Keratinocyte (primary cell): ENCODE measurements around the gene NUAK1. TPM values are rescaled to one million over a fixed set of nuclear protein-coding genes. Genes with fewer than 3 reads are reported as not detected.

ENCODE experiments used
- DNase-seq: peaks from one replicate; pipeline ENCODE4 v3.0.0-alpha.2; 2011; ENCODE audit warnings: low read depth, missing footprints, low spot score
- FAIRE-seq: peaks from 2 replicates; lab custom pipeline; 2011; peaks lifted over from hg19 to GRCh38; lab: Jason Lieb, UNC
- H2AFZ ChIP-seq: 2 replicates; pipeline ENCODE4 v1.6.0; 2012; ENCODE audit warnings: low read length, control low read depth, inconsistent platforms; ENCODE audit not compliant: control insufficient read depth
- H3K27ac ChIP-seq: 2 replicates; pipeline ENCODE4 v1.5.1; 2011; ENCODE audit warnings: low read length; ENCODE audit not compliant: control insufficient read depth, insufficient read depth
- H3K27me3 ChIP-seq: 3 replicates; pipeline ENCODE4 v1.6.0; 2011; ENCODE audit warnings: low read length; ENCODE audit not compliant: control insufficient read depth, insufficient read depth; ENCODE audit errors: extremely low read depth
- H3K36me3 ChIP-seq, 2 experiments: 2 replicates in 1 of 2; 3 replicates in 1 of 2; pipeline ENCODE4 v1.5.1; 2011; ENCODE audit warnings: low read length in 2 of 2, mild to moderate bottlenecking in 1 of 2; ENCODE audit not compliant: control insufficient read depth in 2 of 2, insufficient read depth in 2 of 2; ENCODE audit errors: extremely low read depth in 1 of 2
- H3K4me1 ChIP-seq: 3 replicates; pipeline ENCODE4 v1.5.1; 2011; ENCODE audit warnings: low read length; ENCODE audit not compliant: control insufficient read depth, insufficient read depth; ENCODE audit errors: extremely low read depth
- H3K4me2 ChIP-seq: 3 replicates; pipeline ENCODE4 v1.6.0; 2011; ENCODE audit warnings: low read depth, low read length; ENCODE audit not compliant: control insufficient read depth, insufficient read depth; ENCODE audit errors: extremely low read depth
- H3K4me3 ChIP-seq, 3 experiments: fragments of 200-600 bp in 1 of 3; sonication (generic) in 1 of 3; 2 replicates in 2 of 3; 3 replicates in 1 of 3; pipeline ENCODE4 v1.5.1; 2011 to 2016; ENCODE audit warnings: low read length in 3 of 3, mild to moderate bottlenecking in 3 of 3, control low read depth in 2 of 3, inconsistent platforms in 1 of 3, low read depth in 1 of 3, mixed read lengths in 1 of 3, mixed run types in 1 of 3, moderate library complexity in 1 of 3; ENCODE audit not compliant: control insufficient read depth in 2 of 3, insufficient read depth in 2 of 3; ENCODE audit errors: extremely low read depth in 1 of 3
- H3K79me2 ChIP-seq: 2 replicates; pipeline ENCODE4 v1.6.0; 2012; ENCODE audit warnings: low read length; ENCODE audit not compliant: control insufficient read depth, insufficient read depth
- H3K9ac ChIP-seq: 3 replicates; pipeline ENCODE4 v1.6.0; 2011; ENCODE audit warnings: low read length; ENCODE audit not compliant: control insufficient read depth, insufficient read depth; ENCODE audit errors: extremely low read depth
- H3K9me1 ChIP-seq: 3 replicates; pipeline ENCODE4 v1.6.0; 2011; ENCODE audit warnings: low read length; ENCODE audit not compliant: control insufficient read depth, insufficient read depth; ENCODE audit errors: extremely low read depth
- H3K9me3 ChIP-seq: 2 replicates; pipeline ENCODE4 v1.5.1; 2012; ENCODE audit warnings: low read depth, low read length; ENCODE audit not compliant: control insufficient read depth
- H4K20me1 ChIP-seq: 3 replicates; pipeline ENCODE4 v1.6.0; 2011; ENCODE audit warnings: low read length; ENCODE audit not compliant: control insufficient read depth, insufficient read depth; ENCODE audit errors: extremely low read depth
- CTCF ChIP-seq, 3 experiments: IDR thresholded peaks in 1 of 3; conservative IDR thresholded peaks in 1 of 3; optimal IDR thresholded peaks in 1 of 3; 2 replicates in 2 of 3; 3 replicates in 1 of 3; pipeline versions ENCODE3 to v1.5.1; 2011; ENCODE audit warnings: low read length in 3 of 3, mild to moderate bottlenecking in 3 of 3, moderate library complexity in 2 of 3, control low read depth in 1 of 3, inconsistent platforms in 1 of 3; ENCODE audit not compliant: insufficient read depth in 2 of 3; ENCODE audit errors: extremely low read depth in 1 of 3
- EZH2 ChIP-seq: IDR thresholded peaks from one replicate; pipeline ENCODE4 v1.6.1; 2012; ENCODE audit warnings: inconsistent platforms, mild to moderate bottlenecking, low read length, moderate library complexity
- dilution Hi-C: fragments of 300-500 bp; cut with MboI; formaldehyde crosslinking; loops from one replicate; pipeline ENCODE4 v1.7.0; 2020; ENCODE audit warnings: low sequenced_read_pairs; ENCODE audit not compliant: extremely low pct_ligation_motif_present
- polyA plus RNA-seq, 5 experiments: library from polyadenylated mRNA; depleted of rRNA in 3 of 5; stranded (reverse) in 3 of 5; stranded (forward) in 1 of 5; unstranded in 1 of 5; fragments of >200 nt; gene quantifications; 1 replicate in 1 of 5; 2 replicates in 3 of 5; 3 replicates in 1 of 5; pipeline versions ENCODE4 v1.2.1 to v1.2.3, GENCODE V29; 2011 to 2012; ENCODE audit warnings: missing spikeins in 2 of 5, low read depth in 1 of 5, low replicate concordance in 1 of 5

Gene NUAK1
- polyA plus RNA-seq, 1 donor (not counting 4 experiments of a cell fraction or from before 2014, with no cell fraction given): 12.3 TPM

- no peaks in the 10 kb centered on the region for H3K27me3 ChIP-seq
- no peak overlapping the region for H3K9ac ChIP-seq
- dilution Hi-C loops: no loop called here
- H3K4me3 ChIP-seq: no peak overlapping the region
- H2AFZ ChIP-seq: no peak overlapping the region
- no peak overlapping the region for H3K4me2 ChIP-seq
- peaks cover 2 to 3% of the 10 kb centered on the region in 2 experiments for H3K36me3 ChIP-seq
- no peak overlapping the region for H3K27ac ChIP-seq
- no peaks in the 10 kb centered on the region for H3K9me1 ChIP-seq
- H4K20me1 ChIP-seq: no peaks in the 10 kb centered on the region
- no peaks in the 10 kb centered on the region for H3K9me3 ChIP-seq
- FAIRE-seq (no peak), DNase-seq (no peak)
- no peaks in the 10 kb centered on the region for H3K79me2 ChIP-seq
- TF ChIP-seq CTCF (optimal IDR thresholded peaks at IDR 0.05 in 1 of 3, IDR thresholded peaks at IDR 0.05 in 1 of 3, conservative IDR thresholded peaks at IDR 0.05 in 1 of 3; ENCODE audit: extremely low read depth in 1 of 3, insufficient read depth in 2 of 3, low read length in 3 of 3): no peak
- peaks cover 7% of the 10 kb centered on the region for H3K4me1 ChIP-seq
Measured at GRCh38 chr12:106073179-106073578, 65.6 kb downstream of the NUAK1 start.

GRCh38 chr12:106072751-106073150 is 66.0 kb downstream of the NUAK1 start:
- Histone ChIP-seq H3K4me3 (no peak overlapping the region), H3K36me3 (peaks cover 3 to 6% of the 10 kb centered on the region in 2 experiments), H3K27ac (no peak overlapping the region), H3K4me2 (no peak overlapping the region), H3K4me1 (peaks cover 7% of the 10 kb centered on the region), H3K9ac (no peak overlapping the region), H3K27me3 (no peaks in the 10 kb centered on the region), H3K79me2 (no peaks in the 10 kb centered on the region), H2AFZ (no peak overlapping the region), H3K9me1 (no peaks in the 10 kb centered on the region), H3K9me3 (no peaks in the 10 kb centered on the region), H4K20me1 (no peaks in the 10 kb centered on the region)
- dilution Hi-C loops: no loop called here
- DNase-seq (no peak), FAIRE-seq (no peak)
- TF ChIP-seq EZH2 (no peak), CTCF (optimal IDR thresholded peaks at IDR 0.05 in 1 of 3, IDR thresholded peaks at IDR 0.05 in 1 of 3, conservative IDR thresholded peaks at IDR 0.05 in 1 of 3; ENCODE audit: extremely low read depth in 1 of 3, insufficient read depth in 2 of 3, low read length in 3 of 3) (no peak)
